HCT116 (cell line): ENCODE measurements around the gene CASP10. TPM values are rescaled to one million over a fixed set of nuclear protein-coding genes. Genes with fewer than 3 reads are reported as not detected.

ENCODE experiments used
- ATAC-seq: fragments of 200-7000 bp; cut with Tn5 transposase; 2 replicates; pipeline ENCODE4 v1.9.1; 2020; ENCODE audit warnings: mild to moderate bottlenecking, moderate library complexity
- BruUV-seq: library from RNA; stranded (reverse); fragments of 400-500 nt; replicated peaks from 2 replicates; lab custom pipeline; 2021; lab: Mats Ljungman, UMichigan
- CTCF ChIA-PET: fragments of 300-600 bp; sonication (Branson Sonifier 250); formaldehyde crosslinking; loops from one replicate; lab custom pipeline; 2021; ENCODE audit warnings: antibody characterized with exemption; lab: Charles Lee
- POLR2A ChIA-PET: fragments of 300-600, 350-600 bp; sonication (Branson Sonifier 250); formaldehyde crosslinking; loops from one replicate; lab custom pipeline; 2021; ENCODE audit warnings: antibody characterized with exemption; lab: Charles Lee
- RAD21 ChIA-PET, 2 experiments: fragments of 300-600 bp; sonication (Branson Sonifier 250); formaldehyde crosslinking; loops; one replicate each; lab custom pipeline; 2023; ENCODE audit warnings: low total read pairs in 2 of 2; ENCODE audit not compliant: uncharacterized antibody in 2 of 2, unreplicated experiment in 2 of 2, low non-redundant PET in 1 of 2; lab: Charles Lee
- DNase-seq: peaks from one replicate; pipeline ENCODE4 v3.0.0-alpha.2; 2010; ENCODE audit warnings: low read depth, low spot score
- H2AFZ ChIP-seq: fragments of 200-600 bp; shearing (Covaris generic), sonication (generic); 2 replicates; pipeline ENCODE4 v1.6.1; 2017; ENCODE audit warnings: low read depth, mixed run types, mixed read lengths, antibody characterized with exemption, low read length; ENCODE audit not compliant: poor library complexity, severe bottlenecking
- H3K27ac ChIP-seq: 2 replicates; pipeline ENCODE4 v1.5.1; 2012; ENCODE audit warnings: low read depth, low read length
- H3K27me3 ChIP-seq: fragments of 200-600 bp; sonication (generic); 2 replicates; pipeline ENCODE4 v1.6.1; 2016; ENCODE audit warnings: mixed run types, low read length, mixed read lengths; ENCODE audit not compliant: insufficient read depth
- H3K36me3 ChIP-seq, 2 experiments: fragments of 200-500 bp in 1 of 2; fragments of 200-600 bp in 1 of 2; sonication (Bioruptor generic) in 1 of 2; sonication (generic) in 1 of 2; 2 replicates each; pipeline versions ENCODE4 v1.5.1 to v1.6.1; 2014 to 2016; ENCODE audit warnings: low read length in 2 of 2, inconsistent platforms in 1 of 2, mixed read lengths in 1 of 2, mixed run types in 1 of 2; ENCODE audit not compliant: insufficient read depth in 2 of 2, control insufficient read depth in 1 of 2
- H3K4me1 ChIP-seq, 2 experiments: fragments of 200-600 bp in 1 of 2; sonication (generic) in 1 of 2; 2 replicates each; pipeline versions ENCODE4 v1.5.1 to v1.6.1; 2012 to 2017; ENCODE audit warnings: low read length in 2 of 2, inconsistent platforms in 1 of 2, mild to moderate bottlenecking in 1 of 2, mixed read lengths in 1 of 2, mixed run types in 1 of 2, moderate library complexity in 1 of 2; ENCODE audit not compliant: insufficient read depth in 2 of 2, control insufficient read depth in 1 of 2
- H3K4me2 ChIP-seq: fragments of 200-600 bp; sonication (generic); 2 replicates; pipeline ENCODE4 v1.6.1; 2017; ENCODE audit warnings: mixed run types, low read length, mixed read lengths
- H3K4me3 ChIP-seq, 2 experiments: fragments of 200-600 bp in 1 of 2; sonication (generic) in 1 of 2; replicated peaks in 1 of 2; 2 replicates each; pipeline ENCODE4 v1.5.1; 2011 to 2016; ENCODE audit warnings: low read length in 2 of 2, control low read depth in 1 of 2, low read depth in 1 of 2, mild to moderate bottlenecking in 1 of 2, mixed read lengths in 1 of 2, mixed run types in 1 of 2
- H3K79me2 ChIP-seq: fragments of 200-600 bp; sonication (generic); 2 replicates; pipeline ENCODE4 v1.6.1; 2017; ENCODE audit warnings: mild to moderate bottlenecking, mixed run types, low read length, moderate library complexity, mixed read lengths; ENCODE audit not compliant: insufficient read depth
- H3K9ac ChIP-seq: fragments of 200-600 bp; sonication (generic); 2 replicates; pipeline ENCODE4 v1.6.1; 2016; ENCODE audit warnings: low read length, mixed read lengths
- H3K9me2 ChIP-seq: fragments of 200-600 bp; sonication (generic), shearing (Covaris generic); 2 replicates; pipeline ENCODE4 v1.6.1; 2017; ENCODE audit warnings: mixed run types, mild to moderate bottlenecking, moderate library complexity; ENCODE audit not compliant: insufficient read depth
- H3K9me3 ChIP-seq, 2 experiments: fragments of 200-500 bp in 1 of 2; fragments of 200-600 bp in 1 of 2; sonication (Bioruptor generic) in 1 of 2; sonication (generic) in 1 of 2; 2 replicates each; pipeline ENCODE4 v1.6.1; 2014 to 2017; ENCODE audit warnings: low read length in 2 of 2, mixed read lengths in 2 of 2, inconsistent platforms in 1 of 2, low read depth in 1 of 2, mild to moderate bottlenecking in 1 of 2, mixed run types in 1 of 2, moderate library complexity in 1 of 2; ENCODE audit not compliant: control insufficient read depth in 1 of 2, insufficient read depth in 1 of 2
- H4K20me1 ChIP-seq: fragments of 200-600 bp; sonication (generic), shearing (Covaris generic); 2 replicates; pipeline ENCODE4 v1.6.1; 2017; ENCODE audit warnings: mixed run types, mild to moderate bottlenecking, moderate library complexity; ENCODE audit not compliant: insufficient read depth
- CEBPB ChIP-seq: IDR thresholded peaks from 2 replicates; pipeline ENCODE4 v1.6.1; 2012; ENCODE audit warnings: low read depth
- EGR1 ChIP-seq: IDR thresholded peaks from 2 replicates; pipeline ENCODE4 v1.6.1; 2012; ENCODE audit warnings: low read depth
- ELF1 ChIP-seq: IDR thresholded peaks from 2 replicates; pipeline ENCODE4 v1.6.1; 2012; ENCODE audit warnings: low read depth, borderline replicate concordance
- EZH2 ChIP-seq: fragments of 200-600 bp; sonication (generic); IDR thresholded peaks from 2 replicates; pipeline ENCODE4 v1.6.1; 2017; ENCODE audit warnings: antibody characterized with exemption, mixed run types
- EZH2phosphoT487 ChIP-seq: fragments of 200-600 bp; IDR thresholded peaks from 2 replicates; pipeline ENCODE4 v1.6.1; 2018; ENCODE audit warnings: antibody characterized with exemption, borderline replicate concordance
- FOSL1 ChIP-seq: IDR thresholded peaks from 2 replicates; pipeline ENCODE4 v1.6.1; 2012; ENCODE audit warnings: low read depth
- JUND ChIP-seq: IDR thresholded peaks from 2 replicates; pipeline ENCODE4 v1.6.1; 2012
- POLR2A ChIP-seq: IDR thresholded peaks from 2 replicates; pipeline ENCODE4 v1.7.0; 2011; ENCODE audit warnings: borderline replicate concordance; ENCODE audit not compliant: insufficient read depth, insufficient read length; ENCODE audit errors: extremely low read depth
- POLR2AphosphoS5 ChIP-seq: IDR thresholded peaks from 2 replicates; pipeline ENCODE4 v1.6.1; 2011; ENCODE audit warnings: mild to moderate bottlenecking, low read depth, low read length, moderate library complexity
- SIN3A ChIP-seq: IDR thresholded peaks from 2 replicates; pipeline ENCODE4 v1.6.1; 2012; ENCODE audit warnings: low read depth
- SRF ChIP-seq: IDR thresholded peaks from 2 replicates; pipeline ENCODE4 v1.6.1; 2012; ENCODE audit warnings: low read depth
- TCF7L2 ChIP-seq: IDR thresholded peaks from 2 replicates; pipeline ENCODE4 v1.7.0; 2011; ENCODE audit warnings: borderline replicate concordance, inconsistent platforms; ENCODE audit not compliant: insufficient read depth, insufficient read length; ENCODE audit errors: extremely low read depth
- YY1 ChIP-seq: IDR thresholded peaks from 2 replicates; pipeline ENCODE4 v1.6.1; 2011; ENCODE audit warnings: low read length, low read depth, moderate library complexity, mild to moderate bottlenecking; ENCODE audit not compliant: insufficient replicate concordance; ENCODE audit errors: extremely low read depth
- ZNF274 ChIP-seq: fragments of 200-500 bp; sonication (Bioruptor generic); IDR thresholded peaks from 2 replicates; pipeline ENCODE4 v1.6.1; 2014; ENCODE audit warnings: mild to moderate bottlenecking, low read depth, low read length, inconsistent platforms
- intact Hi-C: fragments of 100-400 bp; cut with micrococcal nuclease; formaldehyde crosslinking; loops from 2 replicates; pipeline ENCODE4 v1.10.0; 2022
- total RNA-seq: library from RNA; stranded (reverse); gene quantifications from one replicate; pipeline ENCODE4 v1.2.1, GENCODE V29; 2021; ENCODE audit not compliant: unreplicated experiment
- TF ChIP-seq, protein P1 (sequence below), 3 experiments: fragments of 200-600 bp in 1 of 3; sonication (generic) in 1 of 3; IDR thresholded peaks in 2 of 3; conservative IDR thresholded peaks in 1 of 3; 2 replicates each; pipeline ENCODE4 v1.5.1; 2012 to 2017; ENCODE audit warnings: low read depth in 2 of 3, low read length in 2 of 3, antibody characterized with exemption in 1 of 3, borderline replicate concordance in 1 of 3, control low read depth in 1 of 3, mild to moderate bottlenecking in 1 of 3, mixed read lengths in 1 of 3, mixed run types in 1 of 3, moderate library complexity in 1 of 3; ENCODE audit not compliant: insufficient read depth in 1 of 3
- TF ChIP-seq, protein P2 (sequence below): IDR thresholded peaks from 2 replicates; pipeline ENCODE4 v1.6.1; 2012
- TF ChIP-seq, protein P3 (sequence below): IDR thresholded peaks from 2 replicates; pipeline ENCODE4 v1.6.1; 2012; ENCODE audit warnings: low read depth
- TF ChIP-seq, protein P4 (sequence below): IDR thresholded peaks from 2 replicates; pipeline ENCODE4 v1.6.1; 2011; ENCODE audit warnings: mild to moderate bottlenecking, low read length, moderate library complexity; ENCODE audit not compliant: insufficient replicate concordance; ENCODE audit errors: extremely low read depth

The CASP10 gene
- total RNA-seq, 1 experiment from 2014 or later: 2.6 TPM

DNA sequence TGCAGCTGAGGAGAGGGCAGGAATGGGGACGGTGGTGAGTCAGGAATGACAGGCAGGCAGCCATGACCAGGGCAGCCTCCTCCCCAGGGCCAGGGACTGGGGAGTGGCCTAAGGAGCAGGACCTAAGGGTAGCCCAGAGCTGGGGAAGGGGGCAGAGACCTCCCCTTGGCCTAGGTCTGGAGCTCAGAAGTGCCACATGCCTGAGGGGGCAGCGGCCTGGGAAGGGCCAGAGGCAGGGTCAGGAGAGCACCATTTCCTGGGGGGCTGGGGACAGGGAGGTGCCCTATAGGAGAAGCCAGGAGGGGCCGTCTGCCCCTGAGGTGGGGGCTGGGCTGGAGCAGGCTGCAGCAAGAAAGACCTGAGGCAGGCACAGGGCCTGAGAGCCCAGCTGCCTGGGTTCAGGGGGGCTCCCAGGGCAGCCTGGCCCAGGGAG lies 46.0 kb upstream of the CASP10 start:
- no TSS peak for BruUV-seq
- H3K9me3 ChIP-seq: no peaks in the 10 kb centered on the region
- DNase-seq: no peak
- no peak overlapping the region for H3K4me2 ChIP-seq
- no peak for ATAC-seq
- no peak overlapping the region for H3K27ac ChIP-seq
- H3K27me3 ChIP-seq: no peaks in the 10 kb centered on the region
- TF ChIP-seq CEBPB (no peak), EGR1 (no peak), POLR2A (no peak), ELF1 (no peak), SIN3A (no peak), EZH2phosphoT487 (no peak), JUND (no peak), ZNF274 (no peak), SRF (no peak), TCF7L2 (no peak), YY1 (no peak), FOSL1 (no peak), POLR2AphosphoS5 (no peak), EZH2 (no peak)
- TF ChIP-seq, protein P1, sequence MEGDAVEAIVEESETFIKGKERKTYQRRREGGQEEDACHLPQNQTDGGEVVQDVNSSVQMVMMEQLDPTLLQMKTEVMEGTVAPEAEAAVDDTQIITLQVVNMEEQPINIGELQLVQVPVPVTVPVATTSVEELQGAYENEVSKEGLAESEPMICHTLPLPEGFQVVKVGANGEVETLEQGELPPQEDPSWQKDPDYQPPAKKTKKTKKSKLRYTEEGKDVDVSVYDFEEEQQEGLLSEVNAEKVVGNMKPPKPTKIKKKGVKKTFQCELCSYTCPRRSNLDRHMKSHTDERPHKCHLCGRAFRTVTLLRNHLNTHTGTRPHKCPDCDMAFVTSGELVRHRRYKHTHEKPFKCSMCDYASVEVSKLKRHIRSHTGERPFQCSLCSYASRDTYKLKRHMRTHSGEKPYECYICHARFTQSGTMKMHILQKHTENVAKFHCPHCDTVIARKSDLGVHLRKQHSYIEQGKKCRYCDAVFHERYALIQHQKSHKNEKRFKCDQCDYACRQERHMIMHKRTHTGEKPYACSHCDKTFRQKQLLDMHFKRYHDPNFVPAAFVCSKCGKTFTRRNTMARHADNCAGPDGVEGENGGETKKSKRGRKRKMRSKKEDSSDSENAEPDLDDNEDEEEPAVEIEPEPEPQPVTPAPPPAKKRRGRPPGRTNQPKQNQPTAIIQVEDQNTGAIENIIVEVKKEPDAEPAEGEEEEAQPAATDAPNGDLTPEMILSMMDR (IDR thresholded peaks at IDR 0.05 in 2 of 3, conservative IDR thresholded peaks at IDR 0.05 in 1 of 3; ENCODE audit: borderline replicate concordance in 1 of 3, insufficient read depth in 1 of 3, low read depth in 2 of 3, low read length in 2 of 3): no peak
- TF ChIP-seq, protein P2, sequence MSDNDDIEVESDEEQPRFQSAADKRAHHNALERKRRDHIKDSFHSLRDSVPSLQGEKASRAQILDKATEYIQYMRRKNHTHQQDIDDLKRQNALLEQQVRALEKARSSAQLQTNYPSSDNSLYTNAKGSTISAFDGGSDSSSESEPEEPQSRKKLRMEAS: no peak
- TF ChIP-seq, protein P3, sequence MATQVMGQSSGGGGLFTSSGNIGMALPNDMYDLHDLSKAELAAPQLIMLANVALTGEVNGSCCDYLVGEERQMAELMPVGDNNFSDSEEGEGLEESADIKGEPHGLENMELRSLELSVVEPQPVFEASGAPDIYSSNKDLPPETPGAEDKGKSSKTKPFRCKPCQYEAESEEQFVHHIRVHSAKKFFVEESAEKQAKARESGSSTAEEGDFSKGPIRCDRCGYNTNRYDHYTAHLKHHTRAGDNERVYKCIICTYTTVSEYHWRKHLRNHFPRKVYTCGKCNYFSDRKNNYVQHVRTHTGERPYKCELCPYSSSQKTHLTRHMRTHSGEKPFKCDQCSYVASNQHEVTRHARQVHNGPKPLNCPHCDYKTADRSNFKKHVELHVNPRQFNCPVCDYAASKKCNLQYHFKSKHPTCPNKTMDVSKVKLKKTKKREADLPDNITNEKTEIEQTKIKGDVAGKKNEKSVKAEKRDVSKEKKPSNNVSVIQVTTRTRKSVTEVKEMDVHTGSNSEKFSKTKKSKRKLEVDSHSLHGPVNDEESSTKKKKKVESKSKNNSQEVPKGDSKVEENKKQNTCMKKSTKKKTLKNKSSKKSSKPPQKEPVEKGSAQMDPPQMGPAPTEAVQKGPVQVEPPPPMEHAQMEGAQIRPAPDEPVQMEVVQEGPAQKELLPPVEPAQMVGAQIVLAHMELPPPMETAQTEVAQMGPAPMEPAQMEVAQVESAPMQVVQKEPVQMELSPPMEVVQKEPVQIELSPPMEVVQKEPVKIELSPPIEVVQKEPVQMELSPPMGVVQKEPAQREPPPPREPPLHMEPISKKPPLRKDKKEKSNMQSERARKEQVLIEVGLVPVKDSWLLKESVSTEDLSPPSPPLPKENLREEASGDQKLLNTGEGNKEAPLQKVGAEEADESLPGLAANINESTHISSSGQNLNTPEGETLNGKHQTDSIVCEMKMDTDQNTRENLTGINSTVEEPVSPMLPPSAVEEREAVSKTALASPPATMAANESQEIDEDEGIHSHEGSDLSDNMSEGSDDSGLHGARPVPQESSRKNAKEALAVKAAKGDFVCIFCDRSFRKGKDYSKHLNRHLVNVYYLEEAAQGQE: no peak
- TF ChIP-seq, protein P4, sequence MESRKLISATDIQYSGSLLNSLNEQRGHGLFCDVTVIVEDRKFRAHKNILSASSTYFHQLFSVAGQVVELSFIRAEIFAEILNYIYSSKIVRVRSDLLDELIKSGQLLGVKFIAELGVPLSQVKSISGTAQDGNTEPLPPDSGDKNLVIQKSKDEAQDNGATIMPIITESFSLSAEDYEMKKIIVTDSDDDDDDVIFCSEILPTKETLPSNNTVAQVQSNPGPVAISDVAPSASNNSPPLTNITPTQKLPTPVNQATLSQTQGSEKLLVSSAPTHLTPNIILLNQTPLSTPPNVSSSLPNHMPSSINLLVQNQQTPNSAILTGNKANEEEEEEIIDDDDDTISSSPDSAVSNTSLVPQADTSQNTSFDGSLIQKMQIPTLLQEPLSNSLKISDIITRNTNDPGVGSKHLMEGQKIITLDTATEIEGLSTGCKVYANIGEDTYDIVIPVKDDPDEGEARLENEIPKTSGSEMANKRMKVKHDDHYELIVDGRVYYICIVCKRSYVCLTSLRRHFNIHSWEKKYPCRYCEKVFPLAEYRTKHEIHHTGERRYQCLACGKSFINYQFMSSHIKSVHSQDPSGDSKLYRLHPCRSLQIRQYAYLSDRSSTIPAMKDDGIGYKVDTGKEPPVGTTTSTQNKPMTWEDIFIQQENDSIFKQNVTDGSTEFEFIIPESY: no peak
- TF ChIP-seq, all 23 proteins: peak for 0
- Histone ChIP-seq H3K4me1 (peaks cover 0 to 10% of the 10 kb centered on the region in 2 experiments; a peak in 1 of 4 replicates), H3K9ac (no peak overlapping the region), H3K79me2 (peaks cover 12% of the 10 kb centered on the region; the same call in 1 of the 2 replicates), H3K36me3 (peaks cover 0 to 38% of the 10 kb centered on the region in 2 experiments; a peak in 2 of 4 replicates), H3K4me3 (no peak overlapping the region), H4K20me1 (no peaks in the 10 kb centered on the region), H2AFZ (no peak overlapping the region), H3K9me2 (no peaks in the 10 kb centered on the region)
- ChIA-PET POLR2A (no interaction called here), CTCF (no interaction called here), RAD21 (no interaction called here)
- intact Hi-C loops: no loop called here
